Ovary (tissue), 3 donors: ENCODE measurements around the gene PROZ.

Experiments
- CTCF ChIP-seq, 3 donors: fragments of 450-650 bp in 2 of 3; fragments of 200-600 bp in 1 of 3; IDR thresholded peaks; one replicate each; pipeline versions ENCODE4 v1.5.1 to v1.8.0; 2016 to 2022; ENCODE audit warnings: antibody characterized with exemption in 3 of 3, mild to moderate bottlenecking in 1 of 3
- EP300 ChIP-seq: sonication (generic); formaldehyde crosslinking; IDR thresholded peaks from one replicate; pipeline ENCODE4 v1.6.1; 2017; ENCODE audit warnings: antibody characterized with exemption
- POLR2A ChIP-seq: fragments of 450-650 bp; IDR thresholded peaks from one replicate; pipeline ENCODE4 v1.6.1; 2017; ENCODE audit warnings: antibody characterized with exemption, mild to moderate bottlenecking, moderate library complexity
- donor health status: DM: no; HTN: no; CAD: no.

GRCh38 chr13:113122550-113123225 is 35.8 kb upstream of the PROZ start, which contains the start of gene F10:
- TF ChIP-seq CTCF (IDR thresholded peaks at IDR 0.05) (peak in 1 of 3 donors; percentile 34), POLR2A (peak; percentile 54), EP300 (no peak)
